ENCODE data around the gene F3.
A peak's percentile ranks its signal among the peaks of the same experiment; 100 is the strongest.

GRCh38 chr1:94541246-94542087, at the start of gene F3:
- no peak for TF ChIP-seq CTCF (IDR thresholded peaks at IDR 0.05)
- TF ChIP-seq ZNF396 (CRISPR knock-in tag; IDR thresholded peaks at IDR 0.05; ENCODE audit: borderline replicate concordance): no peak
- no peak for TF ChIP-seq JUN (CRISPR knock-in tag; IDR thresholded peaks at IDR 0.05)
- no peak for TF ChIP-seq FOXP1 (CRISPR knock-in tag; IDR thresholded peaks at IDR 0.05; ENCODE audit: borderline replicate concordance)
- TF ChIP-seq ZBTB21 (CRISPR knock-in tag; IDR thresholded peaks at IDR 0.05; ENCODE audit: borderline replicate concordance): no peak
- TF ChIP-seq ETV6 (CRISPR knock-in tag; IDR thresholded peaks at IDR 0.05): peak; percentile 68
- TF ChIP-seq ZNF512 (CRISPR knock-in tag; IDR thresholded peaks at IDR 0.05; ENCODE audit: borderline replicate concordance): no peak
- TF ChIP-seq ZNF423 (CRISPR knock-in tag; IDR thresholded peaks at IDR 0.05): peak; percentile 73

All from WTC11 (cell line).